ENCODE measurements around the gene FBXO36. TPM values are rescaled to one million over a fixed set of nuclear protein-coding genes. Genes with fewer than 3 reads are reported as not detected.

Gene FBXO36
- total RNA-seq, 1 experiment from 2014 or later = 3.1 TPM

DNA sequence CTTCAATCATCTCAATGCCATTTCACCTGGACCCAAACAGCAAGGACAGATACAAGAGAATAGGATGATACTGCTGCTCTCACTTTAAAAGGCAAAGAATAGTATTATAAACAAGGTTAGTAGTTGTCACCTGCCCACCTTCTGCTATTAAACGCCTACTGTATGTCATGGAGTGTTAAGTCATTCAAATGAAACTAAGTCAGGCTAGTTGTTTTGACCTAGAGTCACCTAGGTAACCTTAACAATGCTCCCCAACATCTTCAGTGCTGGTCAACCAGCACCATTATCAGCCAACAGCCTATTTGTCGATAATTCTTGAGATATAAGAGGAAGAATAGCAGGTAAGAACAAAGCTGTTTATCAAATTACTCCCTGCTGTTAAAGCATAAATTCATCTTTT lies 39.7 kb upstream of the FBXO36 start:
- H3K36me3 ChIP-seq (ENCODE audit: insufficient read depth, low read length, poor library complexity, severe bottlenecking) = peaks cover 14% of the 10 kb centered on the region
- TF ChIP-seq, protein P1, sequence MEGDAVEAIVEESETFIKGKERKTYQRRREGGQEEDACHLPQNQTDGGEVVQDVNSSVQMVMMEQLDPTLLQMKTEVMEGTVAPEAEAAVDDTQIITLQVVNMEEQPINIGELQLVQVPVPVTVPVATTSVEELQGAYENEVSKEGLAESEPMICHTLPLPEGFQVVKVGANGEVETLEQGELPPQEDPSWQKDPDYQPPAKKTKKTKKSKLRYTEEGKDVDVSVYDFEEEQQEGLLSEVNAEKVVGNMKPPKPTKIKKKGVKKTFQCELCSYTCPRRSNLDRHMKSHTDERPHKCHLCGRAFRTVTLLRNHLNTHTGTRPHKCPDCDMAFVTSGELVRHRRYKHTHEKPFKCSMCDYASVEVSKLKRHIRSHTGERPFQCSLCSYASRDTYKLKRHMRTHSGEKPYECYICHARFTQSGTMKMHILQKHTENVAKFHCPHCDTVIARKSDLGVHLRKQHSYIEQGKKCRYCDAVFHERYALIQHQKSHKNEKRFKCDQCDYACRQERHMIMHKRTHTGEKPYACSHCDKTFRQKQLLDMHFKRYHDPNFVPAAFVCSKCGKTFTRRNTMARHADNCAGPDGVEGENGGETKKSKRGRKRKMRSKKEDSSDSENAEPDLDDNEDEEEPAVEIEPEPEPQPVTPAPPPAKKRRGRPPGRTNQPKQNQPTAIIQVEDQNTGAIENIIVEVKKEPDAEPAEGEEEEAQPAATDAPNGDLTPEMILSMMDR (conservative IDR thresholded peaks at IDR 0.05; ENCODE audit: low read depth, low read length) = no peak
- no peak for TF ChIP-seq EZH2 (IDR thresholded peaks at IDR 0.05; ENCODE audit: borderline replicate concordance, low read depth, low read length, poor library complexity, severe bottlenecking)
- no peak for DNase-seq (ENCODE audit: low spot score)
- no TSS peak for BruUV-seq (replicated peaks)
- CTCF ChIA-PET = no interaction called here
- intact Hi-C loops (cut with micrococcal nuclease; ENCODE audit: unreplicated experiment) = no loop called here
- no peaks in the 10 kb centered on the region for H3K4me1 ChIP-seq (ENCODE audit: insufficient read depth, low read length, poor library complexity, severe bottlenecking)
- H3K27ac ChIP-seq (ENCODE audit: low read depth, low read length, poor library complexity, severe bottlenecking) = no peak overlapping the region
- POLR2A ChIA-PET (ENCODE audit: low non-redundant PET) = no interaction called here
- H3K4me3 ChIP-seq (ENCODE audit: low read depth, low read length, poor library complexity, severe bottlenecking) = no peak overlapping the region
- H3K9me3 ChIP-seq (ENCODE audit: low read depth, low read length, poor library complexity, severe bottlenecking) = no peaks in the 10 kb centered on the region
- H3K27me3 ChIP-seq (replicated peaks; ENCODE audit: insufficient read depth, low read depth, low read length, poor library complexity) = no peaks in the 10 kb centered on the region

DNA sequence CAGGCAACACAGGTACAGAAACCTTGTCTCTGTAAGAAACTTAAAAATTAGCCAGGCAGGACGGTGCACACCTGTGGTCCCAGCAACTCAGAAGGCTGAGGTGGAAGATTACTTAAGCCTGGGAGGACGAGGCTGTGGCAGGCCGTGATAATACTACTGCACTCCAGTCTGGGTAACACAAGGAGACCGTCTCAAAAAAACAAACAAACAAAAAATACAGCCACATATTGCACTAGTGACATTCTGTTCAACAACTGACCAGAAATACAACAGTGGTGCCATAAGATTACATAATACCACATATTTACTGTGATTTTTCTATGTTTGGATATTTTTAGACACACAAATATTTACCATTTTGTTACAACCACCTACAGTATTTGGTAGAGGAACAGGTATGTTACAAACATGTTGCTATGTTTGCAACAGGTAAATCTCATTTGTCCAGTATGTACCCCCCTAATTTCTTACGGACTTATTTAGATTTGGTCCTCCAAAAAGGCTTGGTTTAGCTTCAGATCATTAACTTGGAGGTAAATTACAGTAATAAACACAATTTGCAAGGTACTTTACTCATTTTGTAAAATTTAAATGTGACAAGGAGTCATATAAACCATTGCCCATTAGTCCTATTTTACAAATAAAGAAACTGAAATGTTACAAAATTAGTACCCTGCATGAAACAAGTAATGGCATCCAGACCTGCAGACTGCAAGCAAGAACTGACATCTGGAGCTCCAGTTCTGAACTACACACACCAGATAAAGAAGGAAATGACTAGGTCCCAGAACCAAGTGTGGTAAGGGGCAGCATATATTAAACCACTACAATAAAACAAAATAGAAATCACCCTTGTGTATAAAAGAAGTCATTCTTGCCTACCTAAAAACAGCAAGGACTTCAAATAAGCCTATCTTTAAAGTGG lies 37.3 kb upstream of the FBXO36 start:
- TF ChIP-seq, protein P1 (conservative IDR thresholded peaks at IDR 0.05; ENCODE audit: low read depth, low read length) = no peak
- no peak for TF ChIP-seq EZH2 (IDR thresholded peaks at IDR 0.05; ENCODE audit: borderline replicate concordance, low read depth, low read length, poor library complexity, severe bottlenecking)
- ChIA-PET CTCF (no interaction called here), POLR2A (ENCODE audit: low non-redundant PET) (no interaction called here)
- intact Hi-C loops (cut with micrococcal nuclease; ENCODE audit: unreplicated experiment) = no loop called here
- DNase-seq (ENCODE audit: low spot score) = no peak
- BruUV-seq (replicated peaks) = no TSS peak
- no peak overlapping the region for H3K27ac ChIP-seq (ENCODE audit: low read depth, low read length, poor library complexity, severe bottlenecking)
- no peaks in the 10 kb centered on the region for H3K27me3 ChIP-seq (replicated peaks; ENCODE audit: insufficient read depth, low read depth, low read length, poor library complexity)
- H3K9me3 ChIP-seq (ENCODE audit: low read depth, low read length, poor library complexity, severe bottlenecking) = no peaks in the 10 kb centered on the region
- H3K4me1 ChIP-seq (ENCODE audit: insufficient read depth, low read length, poor library complexity, severe bottlenecking) = no peaks in the 10 kb centered on the region
- no peak overlapping the region for H3K4me3 ChIP-seq (ENCODE audit: low read depth, low read length, poor library complexity, severe bottlenecking)
- H3K36me3 ChIP-seq (ENCODE audit: insufficient read depth, low read length, poor library complexity, severe bottlenecking) = no peaks in the 10 kb centered on the region

DNA sequence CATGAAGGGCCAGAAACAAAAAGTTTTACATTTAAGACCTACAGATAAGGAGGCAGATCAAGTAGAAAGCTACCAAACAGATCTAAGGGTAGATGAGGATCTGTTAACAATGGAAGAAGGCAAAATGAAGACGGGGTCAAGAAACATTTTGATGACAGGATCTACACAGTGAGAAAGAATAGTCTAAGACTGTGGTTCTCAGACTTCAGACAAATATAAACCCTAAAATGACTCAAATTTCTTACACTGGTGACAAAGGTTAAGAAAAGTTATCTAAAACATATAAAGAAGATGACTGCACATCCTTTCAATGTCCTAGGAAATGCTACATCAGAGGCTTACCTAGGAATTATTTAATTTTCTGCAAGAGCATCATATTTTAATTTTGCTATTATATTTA lies 34.9 kb upstream of the FBXO36 start:
- no peaks in the 10 kb centered on the region for H3K9me3 ChIP-seq (ENCODE audit: low read depth, low read length, poor library complexity, severe bottlenecking)
- no peak overlapping the region for H3K4me3 ChIP-seq (ENCODE audit: low read depth, low read length, poor library complexity, severe bottlenecking)
- intact Hi-C loops (cut with micrococcal nuclease; ENCODE audit: unreplicated experiment) = no loop called here
- POLR2A ChIA-PET (ENCODE audit: low non-redundant PET) = no interaction called here
- no peaks in the 10 kb centered on the region for H3K4me1 ChIP-seq (ENCODE audit: insufficient read depth, low read length, poor library complexity, severe bottlenecking)
- DNase-seq (ENCODE audit: low spot score) = no peak
- H3K27ac ChIP-seq (ENCODE audit: low read depth, low read length, poor library complexity, severe bottlenecking) = no peak overlapping the region
- H3K27me3 ChIP-seq (replicated peaks; ENCODE audit: insufficient read depth, low read depth, low read length, poor library complexity) = no peaks in the 10 kb centered on the region
- CTCF ChIA-PET = no interaction called here
- no peak for TF ChIP-seq EZH2 (IDR thresholded peaks at IDR 0.05; ENCODE audit: borderline replicate concordance, low read depth, low read length, poor library complexity, severe bottlenecking)
- TF ChIP-seq, protein P1 (conservative IDR thresholded peaks at IDR 0.05; ENCODE audit: low read depth, low read length) = no peak
- H3K36me3 ChIP-seq (ENCODE audit: insufficient read depth, low read length, poor library complexity, severe bottlenecking) = no peaks in the 10 kb centered on the region
- no TSS peak for BruUV-seq (replicated peaks)

Data from A673 (cell line).